Tibial nerve (tissue), 4 donors: ENCODE results near the gene COL4A1.
A peak's percentile ranks its signal among the peaks of the same experiment; 100 is the strongest.

ENCODE experiments used
- CTCF ChIP-seq, 5 experiments: fragments of 200-600 bp in 3 of 5; fragments of 450-650 bp in 2 of 5; sonication (generic) in 3 of 5; IDR thresholded peaks; one replicate each; pipeline ENCODE4 v1.5.1; 2016 to 2019; ENCODE audit warnings: antibody characterized with exemption in 5 of 5, mild to moderate bottlenecking in 3 of 5, moderate library complexity in 2 of 5
- EP300 ChIP-seq, 2 donors: sonication (generic); formaldehyde crosslinking; IDR thresholded peaks; one replicate each; pipeline ENCODE4 v1.6.1; 2017; ENCODE audit warnings: antibody characterized with exemption in 2 of 2, mild to moderate bottlenecking in 1 of 2
- POLR2A ChIP-seq, 2 donors: fragments of 450-650 bp; IDR thresholded peaks; one replicate each; pipeline ENCODE4 v1.6.1; 2017; ENCODE audit warnings: antibody characterized with exemption in 2 of 2, mild to moderate bottlenecking in 2 of 2, moderate library complexity in 2 of 2

GRCh38 chr13:110162866-110163658 is 143.9 kb downstream of the COL4A1 start:
- TF ChIP-seq POLR2A (IDR thresholded peaks at IDR 0.05): no peak
- no peak for TF ChIP-seq CTCF (IDR thresholded peaks at IDR 0.05)
- TF ChIP-seq EP300 (IDR thresholded peaks at IDR 0.05): peak in 1 of 2 donors; percentile 48
